Astrocyte (in vitro differentiated cells and primary cell): ENCODE measurements around the gene PIGR.

Experiments used
- CTCF ChIP-seq: IDR thresholded peaks from 2 replicates; pipeline ENCODE4 v1.5.1; 2011; ENCODE audit warnings: low read depth, mild to moderate bottlenecking, inconsistent platforms, low read length, moderate library complexity; ENCODE audit not compliant: insufficient read depth
- EZH2 ChIP-seq: IDR thresholded peaks from 2 replicates; pipeline ENCODE4 v1.6.1; 2012; ENCODE audit warnings: mild to moderate bottlenecking, low read length, inconsistent platforms; ENCODE audit not compliant: insufficient read depth

- TF ChIP-seq CTCF (no peak), EZH2 (no peak)
Measured at GRCh38 chr1:206904423-206905142, 41.7 kb downstream of the PIGR start.
